ENCODE results near the gene SETBP1.

Gene SETBP1

DNA sequence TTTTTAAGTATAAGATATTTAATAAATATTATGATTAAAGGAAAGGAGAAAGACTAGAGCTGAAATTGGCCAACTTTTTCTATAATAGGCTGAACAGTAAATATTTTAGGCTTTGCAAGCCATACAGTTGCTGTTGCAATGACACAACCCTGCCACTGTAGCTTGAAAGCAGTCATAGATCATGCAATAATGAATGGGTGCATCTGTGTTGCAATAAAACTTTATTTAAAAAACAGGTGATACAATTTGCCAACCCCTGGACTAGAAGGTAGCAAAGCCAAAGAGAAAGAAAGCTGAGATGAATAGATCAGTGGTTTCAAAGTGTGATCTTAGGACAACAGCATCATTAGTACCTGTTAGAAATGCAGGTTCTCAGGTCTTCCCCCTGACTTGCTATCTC, 219.1 kb downstream of the SETBP1 start:
- H3K4me3 ChIP-seq (ENCODE audit: low read length), result no peak overlapping the region
- no peak for DNase-seq (ENCODE audit: low read depth)
- TF ChIP-seq, protein P1, sequence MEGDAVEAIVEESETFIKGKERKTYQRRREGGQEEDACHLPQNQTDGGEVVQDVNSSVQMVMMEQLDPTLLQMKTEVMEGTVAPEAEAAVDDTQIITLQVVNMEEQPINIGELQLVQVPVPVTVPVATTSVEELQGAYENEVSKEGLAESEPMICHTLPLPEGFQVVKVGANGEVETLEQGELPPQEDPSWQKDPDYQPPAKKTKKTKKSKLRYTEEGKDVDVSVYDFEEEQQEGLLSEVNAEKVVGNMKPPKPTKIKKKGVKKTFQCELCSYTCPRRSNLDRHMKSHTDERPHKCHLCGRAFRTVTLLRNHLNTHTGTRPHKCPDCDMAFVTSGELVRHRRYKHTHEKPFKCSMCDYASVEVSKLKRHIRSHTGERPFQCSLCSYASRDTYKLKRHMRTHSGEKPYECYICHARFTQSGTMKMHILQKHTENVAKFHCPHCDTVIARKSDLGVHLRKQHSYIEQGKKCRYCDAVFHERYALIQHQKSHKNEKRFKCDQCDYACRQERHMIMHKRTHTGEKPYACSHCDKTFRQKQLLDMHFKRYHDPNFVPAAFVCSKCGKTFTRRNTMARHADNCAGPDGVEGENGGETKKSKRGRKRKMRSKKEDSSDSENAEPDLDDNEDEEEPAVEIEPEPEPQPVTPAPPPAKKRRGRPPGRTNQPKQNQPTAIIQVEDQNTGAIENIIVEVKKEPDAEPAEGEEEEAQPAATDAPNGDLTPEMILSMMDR (conservative IDR thresholded peaks at IDR 0.05; ENCODE audit: low read depth, low read length), result no peak

DNA sequence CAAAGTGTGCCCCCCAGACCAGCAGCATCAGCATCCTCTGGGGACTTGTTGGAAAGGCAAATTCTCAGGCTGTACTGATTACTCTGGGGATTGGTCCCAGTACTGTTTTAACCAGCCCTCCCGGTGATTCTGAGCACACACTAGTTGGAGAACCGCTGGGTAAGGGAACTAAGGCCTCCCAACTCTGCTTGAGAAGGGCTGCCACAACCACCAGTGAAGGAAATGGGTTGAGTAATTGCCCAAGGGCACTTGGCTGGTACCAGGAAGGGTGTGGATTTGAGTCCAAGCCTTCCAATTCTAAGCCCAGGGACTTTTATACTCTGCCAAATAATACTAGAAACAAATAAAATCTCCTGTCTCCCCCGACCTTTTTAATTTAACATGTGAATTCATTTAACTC, 219.9 kb downstream of the SETBP1 start:
- no peak for DNase-seq (ENCODE audit: low read depth)
- no peak overlapping the region for H3K4me3 ChIP-seq (ENCODE audit: low read length)
- TF ChIP-seq, protein P1 (conservative IDR thresholded peaks at IDR 0.05; ENCODE audit: low read depth, low read length), result no peak

DNA sequence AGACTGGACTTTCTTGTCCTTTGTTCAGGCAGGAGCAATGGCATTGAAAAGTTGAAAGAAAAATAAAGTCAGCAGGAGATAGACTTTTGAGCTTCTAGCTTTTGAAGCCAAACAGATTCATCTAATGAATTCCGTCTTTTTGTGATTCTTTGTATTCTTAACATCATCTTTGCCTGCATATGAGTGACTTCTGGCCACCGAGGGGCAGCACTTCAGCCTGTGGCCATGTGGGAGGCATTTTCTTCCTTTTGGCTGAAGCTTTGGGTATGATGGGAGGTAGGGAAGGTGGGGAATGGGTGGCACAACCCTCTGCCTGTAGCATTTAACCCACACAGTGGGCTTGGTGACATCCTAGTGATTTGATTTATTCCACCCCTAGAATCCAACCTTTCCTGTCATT, 220.6 kb downstream of the SETBP1 start:
- DNase-seq (ENCODE audit: low read depth), result no peak
- TF ChIP-seq, protein P1 (conservative IDR thresholded peaks at IDR 0.05; ENCODE audit: low read depth, low read length), result peak; percentile 32

DNA sequence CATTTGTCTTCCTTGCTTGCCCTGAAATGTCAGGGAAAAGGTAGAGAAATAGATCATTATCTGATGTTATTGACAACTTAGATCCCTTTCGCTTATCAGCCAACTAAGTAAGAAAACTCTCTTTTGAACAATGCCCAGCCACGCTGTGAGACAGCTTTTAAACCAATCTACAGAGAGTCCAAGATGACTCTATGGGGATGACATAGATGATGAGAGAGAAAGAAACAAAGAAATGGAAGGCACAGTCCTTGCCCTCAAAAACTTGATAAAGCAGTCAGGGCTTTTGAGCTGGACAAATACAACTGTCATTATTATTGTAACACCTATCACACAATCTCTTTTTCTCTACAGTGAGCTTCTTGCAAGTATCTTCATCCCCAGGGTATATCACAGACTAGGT, 222.6 kb downstream of the SETBP1 start:
- DNase-seq (ENCODE audit: low read depth), result no peak
- H3K4me3 ChIP-seq (ENCODE audit: low read length), result no peak overlapping the region
- TF ChIP-seq, protein P1 (conservative IDR thresholded peaks at IDR 0.05; ENCODE audit: low read depth, low read length), result no peak

More for the DNA sequence above, 220.6 kb downstream of the SETBP1 start:
- H3K4me3 ChIP-seq (ENCODE audit: low read length), result no peak overlapping the region

DNA sequence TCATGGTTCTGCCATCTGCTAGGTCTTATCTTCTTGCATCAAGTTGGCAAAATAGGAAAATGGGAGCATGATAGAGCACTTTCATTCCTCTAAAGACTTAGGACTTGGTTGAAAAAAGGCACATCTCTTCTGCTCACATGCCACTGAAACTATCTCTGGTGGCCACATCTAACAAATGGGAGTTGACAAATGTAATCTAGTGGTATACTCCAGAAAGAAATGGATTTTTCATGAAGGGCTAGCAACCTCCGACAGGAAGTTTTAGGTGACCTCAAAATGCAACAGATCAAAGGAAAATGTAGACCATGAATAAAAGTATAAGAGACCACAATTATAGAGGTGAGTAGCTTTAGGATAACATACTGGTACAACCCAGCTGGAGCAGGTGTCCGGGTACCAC, 224.1 kb downstream of the SETBP1 start:
- TF ChIP-seq, protein P1 (conservative IDR thresholded peaks at IDR 0.05; ENCODE audit: low read depth, low read length), result no peak
- DNase-seq (ENCODE audit: low read depth), result no peak
- H3K4me3 ChIP-seq (ENCODE audit: low read length), result no peak overlapping the region

DNA sequence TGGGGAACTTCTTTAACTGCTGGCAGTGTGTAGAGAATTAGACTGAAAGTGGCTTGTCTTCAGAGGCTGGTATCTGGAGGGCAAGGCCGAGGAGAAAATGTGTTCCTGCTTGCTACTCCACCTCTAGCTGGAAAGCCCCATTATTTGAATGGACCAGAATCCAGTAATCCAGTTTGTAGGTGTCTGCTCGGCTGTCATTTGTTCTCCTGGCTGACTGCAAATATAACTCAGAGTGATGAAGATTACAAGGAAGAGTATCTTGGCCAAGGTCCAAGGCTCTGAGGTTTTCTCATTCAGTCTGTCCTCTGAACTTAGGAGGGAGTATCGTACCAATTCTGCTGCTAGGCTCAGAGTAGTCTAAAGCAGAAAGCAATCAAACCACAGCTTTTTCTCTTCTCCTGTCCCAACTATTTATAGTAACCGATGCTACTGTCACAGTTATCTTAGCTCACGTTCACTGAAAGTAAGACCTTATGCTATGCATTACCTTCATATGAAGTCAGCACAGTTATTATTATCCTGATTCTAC, 228.6 kb downstream of the SETBP1 start:
- H3K4me3 ChIP-seq (ENCODE audit: low read length), result no peak overlapping the region
- DNase-seq (ENCODE audit: low read depth), result no peak
- TF ChIP-seq, protein P1 (conservative IDR thresholded peaks at IDR 0.05; ENCODE audit: low read depth, low read length), result no peak

DNA sequence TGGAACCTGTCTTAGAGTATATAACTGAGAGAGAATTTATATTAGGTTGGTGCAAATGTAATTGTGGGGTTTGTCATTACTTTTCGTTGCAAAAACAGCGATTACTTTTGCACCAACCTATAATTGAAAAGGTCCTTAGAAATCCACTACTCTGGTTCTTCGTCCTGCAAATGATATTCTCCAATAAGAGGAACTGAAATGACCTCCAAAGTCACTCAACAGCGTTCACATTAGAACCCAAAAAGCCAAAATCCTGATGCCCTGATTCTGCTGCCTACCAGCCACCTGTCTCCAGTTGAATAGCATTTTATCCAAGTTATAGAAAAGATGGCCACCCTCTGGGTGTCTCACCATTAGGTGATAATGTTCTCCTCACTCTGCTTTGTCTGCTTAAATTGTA, 230.6 kb downstream of the SETBP1 start:
- no peak overlapping the region for H3K4me3 ChIP-seq (ENCODE audit: low read length)
- TF ChIP-seq, protein P1 (conservative IDR thresholded peaks at IDR 0.05; ENCODE audit: low read depth, low read length), result no peak
- DNase-seq (ENCODE audit: low read depth), result no peak

Data from retinal pigment epithelial cell (primary cell).